ENCODE results near the gene MSL1.

- TF ChIP-seq, protein P1, sequence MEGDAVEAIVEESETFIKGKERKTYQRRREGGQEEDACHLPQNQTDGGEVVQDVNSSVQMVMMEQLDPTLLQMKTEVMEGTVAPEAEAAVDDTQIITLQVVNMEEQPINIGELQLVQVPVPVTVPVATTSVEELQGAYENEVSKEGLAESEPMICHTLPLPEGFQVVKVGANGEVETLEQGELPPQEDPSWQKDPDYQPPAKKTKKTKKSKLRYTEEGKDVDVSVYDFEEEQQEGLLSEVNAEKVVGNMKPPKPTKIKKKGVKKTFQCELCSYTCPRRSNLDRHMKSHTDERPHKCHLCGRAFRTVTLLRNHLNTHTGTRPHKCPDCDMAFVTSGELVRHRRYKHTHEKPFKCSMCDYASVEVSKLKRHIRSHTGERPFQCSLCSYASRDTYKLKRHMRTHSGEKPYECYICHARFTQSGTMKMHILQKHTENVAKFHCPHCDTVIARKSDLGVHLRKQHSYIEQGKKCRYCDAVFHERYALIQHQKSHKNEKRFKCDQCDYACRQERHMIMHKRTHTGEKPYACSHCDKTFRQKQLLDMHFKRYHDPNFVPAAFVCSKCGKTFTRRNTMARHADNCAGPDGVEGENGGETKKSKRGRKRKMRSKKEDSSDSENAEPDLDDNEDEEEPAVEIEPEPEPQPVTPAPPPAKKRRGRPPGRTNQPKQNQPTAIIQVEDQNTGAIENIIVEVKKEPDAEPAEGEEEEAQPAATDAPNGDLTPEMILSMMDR (conservative IDR thresholded peaks at IDR 0.05), result no peak
- TF ChIP-seq ZFX (IDR thresholded peaks at IDR 0.05), result no peak
Observed at GRCh38 chr17:40079545-40079944, 42.2 kb upstream of the MSL1 start.
